GM19438 (cell line): ENCODE results near the gene INSR.
"Not testable (repeated sequence)": the region's sequence is repeated elsewhere in the genome, so short reads cannot be mapped to it uniquely, and the experiment has no call there.

ENCODE experiments used
- ATAC-seq: cut with Tn5 transposase; IDR thresholded peaks from one replicate; pipeline ENCODE4 v1.9.1; 2021; ENCODE audit warnings: low read depth; ENCODE audit not compliant: unreplicated experiment

INSR gene

GRCh38 chr19:7226739-7227138 is 67.5 kb downstream of the INSR start:
- ATAC-seq = no peak

DNA sequence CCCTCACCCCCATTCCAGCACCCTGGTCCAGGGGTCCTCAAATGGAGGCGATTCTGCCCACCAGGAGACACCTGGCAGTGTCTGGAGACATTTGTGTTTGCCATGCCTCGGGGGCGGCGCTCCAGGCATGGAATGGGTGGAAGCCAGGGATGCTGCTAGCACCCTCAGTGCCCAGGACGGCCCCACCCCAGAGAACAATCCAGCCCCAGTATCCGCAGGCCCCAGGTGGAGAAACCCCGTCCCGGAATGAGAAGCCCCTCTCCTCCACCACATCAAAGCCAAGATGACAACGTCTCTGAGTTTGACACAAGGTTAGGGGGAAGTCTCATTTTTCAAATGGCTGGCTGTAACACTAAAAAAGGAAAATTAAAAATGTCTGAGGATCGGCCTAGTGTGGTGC is 68.5 kb downstream of the INSR start:
- no peak for ATAC-seq

DNA sequence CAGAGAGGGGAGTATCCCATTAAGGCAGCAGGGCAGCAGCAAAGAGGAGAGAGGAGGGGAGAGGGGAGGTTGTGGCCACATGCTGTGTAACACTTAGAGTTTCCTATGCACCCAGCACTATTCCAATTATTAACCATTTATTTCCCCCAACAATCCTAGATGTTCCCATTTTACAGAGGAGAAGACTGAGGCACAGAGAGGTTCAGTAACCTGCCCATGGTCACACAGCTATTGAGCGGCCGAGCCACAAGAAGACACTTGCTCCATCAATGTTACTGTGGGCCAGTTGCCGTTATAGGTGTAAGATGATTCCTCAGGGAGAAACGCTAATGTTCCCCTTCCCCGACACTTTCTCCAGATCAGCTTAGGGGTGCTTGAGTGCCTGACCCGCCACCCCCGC is 69.2 kb downstream of the INSR start:
- ATAC-seq = no peak

DNA sequence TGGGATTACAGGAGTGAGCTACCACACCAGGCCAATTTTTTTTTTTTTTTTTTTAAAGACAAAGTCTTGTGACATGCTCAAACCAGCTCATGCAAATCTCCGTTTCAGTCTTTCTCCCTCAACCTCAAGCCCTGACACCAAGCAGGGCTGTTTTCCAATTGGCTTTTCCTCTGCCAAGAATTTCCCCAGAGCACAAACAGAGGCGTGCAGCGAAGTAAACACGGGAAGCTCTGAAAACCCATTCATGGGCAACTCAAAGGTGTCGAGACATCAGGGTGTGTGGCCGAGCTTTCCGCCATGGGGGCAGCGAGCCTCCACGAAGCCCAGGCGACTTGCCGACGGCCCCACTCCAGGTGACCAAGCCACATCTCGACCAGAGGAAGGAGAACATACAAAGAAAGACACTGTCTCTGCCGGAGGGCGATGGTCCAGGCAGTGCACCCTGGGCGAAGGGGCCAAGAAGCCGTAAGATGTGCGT is 70.0 kb downstream of the INSR start:
- no peak for ATAC-seq

DNA sequence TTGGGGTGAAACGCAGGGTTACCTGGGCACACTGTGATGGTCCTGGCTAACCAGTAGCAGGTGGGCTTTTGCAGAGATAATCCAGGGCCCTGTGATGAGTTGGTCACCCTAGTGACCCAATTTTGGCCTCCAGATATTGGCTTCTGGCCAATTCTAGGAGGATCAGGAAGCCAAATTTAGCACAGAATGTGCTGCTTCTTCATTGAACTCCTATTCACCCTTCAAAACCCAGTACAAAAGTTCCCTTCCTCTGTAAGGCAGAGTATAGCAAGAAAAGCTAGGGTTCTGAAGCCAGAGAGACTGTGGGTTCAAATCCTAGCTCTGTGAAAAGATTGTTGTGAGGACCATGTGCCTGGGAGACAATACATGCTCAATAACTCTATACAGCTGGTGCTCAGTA is 70.8 kb downstream of the INSR start:
- no peak for ATAC-seq

DNA sequence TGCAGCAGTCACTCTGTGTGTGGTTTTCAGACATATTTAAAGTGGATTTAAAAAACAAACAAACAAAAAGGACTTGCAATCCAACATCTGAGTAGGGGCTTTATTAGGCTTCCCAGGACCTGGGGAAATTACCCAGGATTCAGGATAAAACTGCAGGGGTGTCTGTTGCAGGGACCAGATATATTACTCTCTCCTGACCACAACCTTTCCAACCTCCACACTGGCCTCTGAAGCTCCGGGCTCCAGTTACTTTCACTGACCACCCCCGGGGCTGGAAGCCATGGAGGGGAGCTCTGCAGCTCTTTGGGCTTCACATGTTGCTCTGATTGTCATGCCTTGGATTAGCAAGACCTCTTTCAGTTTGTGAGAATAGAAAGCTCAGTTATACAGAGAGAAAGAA is 75.2 kb downstream of the INSR start:
- ATAC-seq = no peak

DNA sequence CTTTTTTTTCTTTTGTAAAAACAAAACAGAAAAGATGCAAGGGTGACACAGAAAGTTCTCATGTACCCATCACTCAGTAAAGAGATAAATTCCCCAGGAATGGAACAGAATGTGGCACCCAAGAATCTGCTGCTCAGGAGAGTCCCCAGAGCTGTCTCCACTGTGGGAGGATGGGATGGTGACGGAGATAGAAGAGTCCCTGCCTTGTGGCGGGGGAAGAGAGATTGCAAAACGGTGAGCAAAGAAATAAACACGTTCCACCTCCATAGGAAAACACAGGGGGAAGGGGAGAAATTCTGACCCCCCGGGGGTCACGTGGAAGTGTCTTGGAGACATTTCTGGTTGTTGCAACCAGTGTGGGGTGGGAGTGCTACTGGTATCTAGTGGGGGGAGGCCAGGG is 76.4 kb downstream of the INSR start:
- ATAC-seq = no peak

GRCh38 chr19:7216373-7216902 is 77.8 kb downstream of the INSR start:
- ATAC-seq = no peak

DNA sequence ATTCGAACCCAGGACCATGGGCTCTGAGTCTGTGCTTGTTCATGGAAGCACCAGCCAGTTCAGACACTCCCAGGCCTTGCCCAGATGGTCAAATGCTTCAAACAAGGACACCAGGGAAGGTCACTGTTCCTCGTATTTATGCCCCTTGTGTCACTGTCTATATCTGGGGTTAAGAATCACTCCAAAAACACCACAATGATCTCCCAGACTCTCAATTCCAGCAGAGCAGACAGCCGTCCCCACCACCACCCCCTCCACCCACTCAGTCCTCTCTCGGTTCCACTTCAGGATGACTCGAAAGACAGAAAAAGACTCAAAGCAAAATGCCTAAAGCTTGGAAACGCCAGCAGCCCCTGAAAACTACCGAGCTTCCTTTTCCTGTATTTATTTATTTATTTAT is 79.0 kb downstream of the INSR start:
- no peak for ATAC-seq

DNA sequence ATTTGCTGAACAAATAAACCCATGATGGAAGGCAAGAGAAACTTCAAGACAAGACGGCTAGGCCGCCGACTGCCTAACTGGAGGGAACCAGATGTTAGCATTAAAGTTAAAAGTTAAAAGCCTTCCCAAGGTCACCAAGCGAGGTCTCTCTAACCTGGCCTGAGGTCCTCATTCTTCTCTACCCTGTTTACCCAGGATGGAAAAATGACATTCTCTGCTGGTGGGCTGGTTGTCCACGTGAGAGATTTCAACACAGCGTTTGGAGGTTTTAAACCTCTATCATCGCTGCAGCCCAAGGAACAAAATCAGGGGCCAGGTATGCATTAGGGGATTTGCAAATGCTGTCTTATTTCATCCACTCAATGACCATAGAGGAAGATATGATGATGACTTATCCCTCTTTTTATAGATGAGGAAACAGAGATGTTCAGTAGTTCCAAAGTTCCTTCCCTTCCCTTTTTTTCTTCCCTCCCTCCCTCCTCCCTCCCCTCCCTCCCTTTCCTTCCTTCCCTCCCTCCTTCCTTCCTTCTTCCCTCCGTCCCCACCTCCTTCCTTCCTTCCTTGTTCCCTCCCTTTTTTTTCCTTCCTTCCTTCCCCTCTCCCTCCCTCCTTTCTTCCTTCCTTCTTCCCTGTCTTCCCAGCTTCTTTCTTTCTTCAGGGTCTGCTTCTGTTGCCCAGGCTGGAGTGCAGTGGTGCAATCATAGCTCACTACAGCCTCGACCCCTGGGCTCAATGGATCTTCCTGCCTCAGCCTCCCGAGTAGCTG is 79.7 kb downstream of the INSR start:
- no peak for ATAC-seq

- no peak for ATAC-seq
Observed at GRCh38 chr19:7213628-7214323, 80.4 kb downstream of the INSR start.

GRCh38 chr19:7211191-7211951 is 82.8 kb downstream of the INSR start:
- ATAC-seq = no peak

GRCh38 chr19:7210359-7210758 is 83.9 kb downstream of the INSR start:
- no peak for ATAC-seq

DNA sequence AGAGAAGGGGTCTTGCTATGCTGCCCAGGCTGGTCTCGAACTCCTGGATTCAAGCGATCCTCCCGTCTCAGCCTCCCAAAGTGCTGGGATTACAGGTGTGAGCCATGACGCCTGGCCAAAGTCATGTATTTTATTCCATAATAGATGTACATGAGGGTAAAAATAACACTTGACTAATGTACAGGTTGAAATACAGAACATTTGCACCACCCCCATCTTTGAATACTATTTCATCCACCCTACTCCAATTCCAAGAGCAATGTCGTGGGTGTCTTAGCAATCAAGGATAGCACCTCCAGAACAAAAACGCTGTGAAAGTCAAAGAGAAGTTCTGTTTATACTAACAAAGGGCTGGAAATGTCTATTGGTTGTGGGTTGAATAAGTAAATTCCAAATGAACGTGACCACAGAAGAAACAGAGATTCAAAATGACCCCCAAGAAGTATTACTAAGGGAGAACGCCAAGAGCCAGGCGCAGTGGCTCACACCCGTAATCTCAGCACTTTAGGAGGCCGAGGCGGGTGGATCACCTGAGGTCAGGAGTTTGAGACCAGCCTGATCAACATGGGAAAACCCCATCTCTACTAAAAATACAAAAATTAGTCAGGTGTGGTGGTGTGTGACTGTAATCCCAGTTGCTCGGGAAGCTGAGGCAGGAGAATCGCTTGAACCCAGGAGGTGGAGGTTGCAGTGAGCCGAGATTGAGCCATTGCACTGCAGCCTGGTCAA is 84.5 kb downstream of the INSR start:
- not testable (repeated sequence) for ATAC-seq

DNA sequence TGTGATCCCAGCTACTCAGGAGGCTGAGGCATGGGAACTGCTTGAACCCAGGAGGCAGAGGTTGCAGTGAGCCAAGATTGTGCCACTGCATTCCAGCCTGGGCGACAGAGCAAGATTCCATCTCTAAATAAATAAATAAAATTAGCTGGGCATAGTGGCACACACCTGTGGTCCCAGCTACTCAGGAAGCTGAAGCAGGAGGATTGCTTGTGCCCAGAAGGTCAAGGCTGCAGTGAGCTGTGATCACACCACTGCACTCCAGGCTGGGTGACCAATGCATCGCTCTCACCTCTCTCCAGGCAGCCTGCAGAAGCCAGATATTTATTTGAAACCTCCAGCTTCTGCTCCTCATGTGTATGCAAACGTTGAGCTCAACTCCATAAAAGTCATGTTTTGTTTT is 85.2 kb downstream of the INSR start:
- ATAC-seq = not testable (repeated sequence)

DNA sequence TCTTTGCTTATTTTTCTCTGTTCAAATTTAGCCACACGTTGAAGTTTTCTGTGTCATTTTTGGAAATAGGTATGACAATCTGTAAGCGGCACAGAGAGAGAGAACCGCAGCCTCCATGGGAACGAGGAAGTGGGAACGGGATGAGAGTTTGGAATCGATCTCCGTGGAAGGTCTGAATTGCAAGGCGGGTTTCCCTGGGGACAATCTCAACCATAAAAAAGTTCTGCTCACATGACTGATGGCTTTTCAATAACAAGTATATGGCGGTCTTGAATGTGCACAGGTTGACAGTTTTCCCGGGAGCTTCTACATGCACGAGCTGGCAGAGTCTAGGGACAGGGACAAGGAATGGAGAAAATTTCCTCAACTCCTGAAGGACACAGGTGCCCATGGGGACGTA is 90.9 kb downstream of the INSR start:
- no peak for ATAC-seq

DNA sequence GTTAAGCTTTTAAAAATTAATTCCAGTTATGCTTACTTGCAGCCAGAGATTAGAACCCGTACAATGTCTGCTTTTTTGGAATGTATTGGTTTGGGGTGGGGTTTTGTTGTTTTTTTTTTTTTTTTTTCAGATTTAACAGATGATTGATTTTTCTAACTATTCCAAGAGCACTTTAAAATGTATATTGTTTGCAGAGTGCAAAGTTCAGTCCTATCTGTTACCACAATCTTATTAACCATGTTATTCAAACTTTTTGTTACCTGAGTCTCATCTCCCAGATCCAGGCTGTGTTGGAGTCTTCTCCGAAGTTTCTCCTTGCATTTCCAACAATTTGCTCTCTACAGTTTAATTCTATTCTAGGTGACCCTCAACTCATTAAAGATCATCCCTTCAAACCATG is 91.3 kb downstream of the INSR start:
- ATAC-seq = no peak

GRCh38 chr19:7200736-7201135 is 93.5 kb downstream of the INSR start:
- ATAC-seq = no peak

DNA sequence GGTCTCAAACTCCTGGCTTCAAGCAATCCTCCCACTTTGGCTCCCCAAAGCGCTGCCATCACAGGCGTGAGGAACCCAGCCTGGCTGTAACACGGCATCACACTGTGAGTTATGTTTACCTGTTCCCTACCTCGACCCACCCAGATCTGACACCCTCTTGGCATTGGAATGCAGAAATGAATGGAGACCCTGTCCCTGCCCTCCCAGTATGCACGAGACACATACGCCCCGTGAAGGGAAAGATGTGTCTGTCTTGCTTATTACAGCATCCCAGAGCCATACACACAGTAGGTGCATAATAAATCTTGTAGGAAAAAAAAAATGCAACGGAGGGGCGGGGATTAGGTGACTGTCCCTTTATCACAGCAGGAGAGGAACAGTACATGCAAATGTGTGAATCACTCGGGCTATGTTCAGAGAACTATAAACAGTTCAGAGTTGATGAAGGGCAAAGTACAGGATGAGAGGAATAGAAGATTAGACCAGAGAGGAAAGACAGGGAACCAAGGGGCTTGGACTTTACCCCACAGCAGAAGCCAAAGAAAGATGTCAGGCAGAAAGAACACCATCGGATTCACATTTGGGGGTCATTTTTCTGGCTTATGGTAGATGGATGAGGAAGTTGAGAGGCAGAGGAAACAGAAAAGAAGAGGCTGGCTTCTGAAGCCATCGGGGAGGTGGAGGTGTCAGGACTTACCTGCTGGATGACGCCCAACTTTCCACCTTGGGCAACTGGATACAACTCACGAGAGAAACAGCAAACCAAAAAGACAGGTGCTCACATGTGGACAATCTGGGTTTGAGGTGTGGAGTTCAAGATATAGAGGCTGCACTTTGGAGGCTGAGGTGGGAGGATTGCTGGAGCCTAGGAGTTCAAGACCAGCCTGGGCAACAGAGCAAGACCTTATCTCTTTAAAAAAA is 94.3 kb downstream of the INSR start:
- ATAC-seq = no peak
